NCI-H1092 treated with DMSO at 0.1 percent for 48 hours (cell line): ENCODE measurements around the gene KIAA1328.

Experiments used
- DNase-seq: peaks from one replicate; lab custom pipeline; 2025; lab: John Stamatoyannopoulos, UW

The KIAA1328 gene

GRCh38 chr18:37219257-37219656 is 390.3 kb downstream of the KIAA1328 start:
- DNase-seq, result no peak

DNA sequence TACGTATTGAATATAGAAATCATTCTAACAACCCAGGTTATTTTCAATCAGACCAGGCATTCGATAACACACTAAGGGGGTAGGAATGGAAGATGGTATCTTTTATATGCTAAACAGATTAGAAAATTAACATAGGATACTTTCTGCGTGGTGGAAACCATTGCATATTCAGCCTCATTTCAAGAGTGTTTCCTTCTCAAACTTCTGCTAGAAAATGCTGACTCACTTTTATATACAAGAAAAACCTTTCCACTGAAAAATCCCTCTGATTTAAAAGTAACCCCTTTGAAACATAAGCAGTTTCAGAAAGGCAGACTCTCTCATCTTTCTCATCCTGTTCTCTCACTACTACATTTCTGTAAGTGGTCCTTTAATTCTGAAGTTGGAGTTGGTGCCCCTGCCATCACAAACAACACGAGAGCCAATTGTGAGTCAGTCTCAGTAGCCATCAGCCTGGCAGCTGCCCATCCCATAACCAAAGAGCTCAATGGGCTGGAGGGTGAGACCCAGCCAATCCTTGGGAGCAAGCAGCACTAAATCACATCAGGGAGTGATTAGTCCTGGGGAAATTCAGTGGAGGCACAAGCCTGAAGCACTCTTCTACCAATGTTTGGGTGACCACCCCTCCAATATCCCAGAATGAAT is 393.5 kb downstream of the KIAA1328 start:
- DNase-seq, result no peak

DNA sequence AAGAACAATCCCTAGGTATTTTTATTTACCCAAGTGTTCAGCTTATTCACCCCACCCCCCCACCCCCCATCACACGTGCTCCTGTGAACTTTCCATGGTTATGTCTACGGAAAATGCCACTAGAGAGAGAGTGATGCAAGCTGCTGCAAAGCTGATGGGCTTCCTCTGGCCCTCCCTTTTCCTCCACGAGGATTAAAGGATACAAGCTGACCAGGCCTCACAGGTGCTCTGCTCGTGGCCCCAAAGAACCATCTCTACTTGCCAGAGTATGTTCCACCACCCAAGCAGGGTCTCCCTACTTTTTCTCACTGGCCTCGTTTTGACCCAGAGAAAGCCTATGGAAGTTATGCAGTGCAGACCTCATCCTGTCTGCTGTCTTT is 394.1 kb downstream of the KIAA1328 start:
- DNase-seq, result no peak

DNA sequence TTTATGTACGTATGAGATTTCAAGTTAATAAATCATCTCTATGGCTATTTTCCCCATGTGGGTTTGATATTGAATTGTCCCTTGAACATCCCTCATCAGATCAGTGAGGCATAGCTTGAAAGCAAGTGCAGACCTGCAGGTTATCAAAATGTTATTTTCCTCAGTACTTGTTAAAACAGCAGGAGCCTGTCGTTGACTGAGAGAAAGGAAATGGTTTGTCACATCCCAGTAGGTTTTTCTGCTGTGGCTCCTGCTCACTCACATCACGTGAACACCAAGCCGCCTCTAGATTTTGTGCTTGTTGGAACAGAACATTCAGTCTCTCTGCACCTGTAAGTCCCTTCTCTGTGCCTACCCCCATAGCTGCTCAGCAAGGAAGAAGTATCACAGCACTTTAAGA is 396.4 kb downstream of the KIAA1328 start:
- no peak for DNase-seq

GRCh38 chr18:37230768-37231167 is 401.8 kb downstream of the KIAA1328 start:
- DNase-seq, result no peak

GRCh38 chr18:37231251-37231650 is 402.3 kb downstream of the KIAA1328 start:
- DNase-seq, result no peak

- no peak for DNase-seq
These were observed 406.7 kb downstream of the KIAA1328 start for GRCh38 chr18:37235583-37235982.

- DNase-seq, result no peak
These were observed 409.6 kb downstream of the KIAA1328 start for GRCh38 chr18:37238282-37239108.

DNA sequence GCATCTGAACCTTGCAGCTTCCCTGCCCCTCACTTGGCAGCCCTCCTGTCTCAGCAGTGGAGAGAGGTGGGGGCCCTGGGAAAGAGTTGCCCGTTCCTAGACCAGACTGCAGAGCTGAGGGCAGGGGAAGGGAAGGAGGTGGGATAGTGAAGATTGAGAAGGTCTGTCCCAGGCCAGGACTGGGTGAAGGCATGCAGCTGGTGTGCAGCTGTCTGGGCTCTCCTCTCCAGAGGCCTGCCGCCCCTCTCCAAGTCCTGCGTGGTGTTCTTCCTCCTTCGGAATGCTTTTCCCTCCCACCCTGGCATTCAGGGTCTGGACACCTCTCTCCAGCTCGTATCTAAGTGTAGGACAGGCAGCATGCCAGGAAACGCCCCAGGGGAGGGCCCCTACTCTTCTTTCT is 413.2 kb downstream of the KIAA1328 start:
- no peak for DNase-seq

- no peak for DNase-seq
These were observed 414.1 kb downstream of the KIAA1328 start for GRCh38 chr18:37242826-37243560.

GRCh38 chr18:37243741-37244140 is 414.8 kb downstream of the KIAA1328 start:
- no peak for DNase-seq

DNA sequence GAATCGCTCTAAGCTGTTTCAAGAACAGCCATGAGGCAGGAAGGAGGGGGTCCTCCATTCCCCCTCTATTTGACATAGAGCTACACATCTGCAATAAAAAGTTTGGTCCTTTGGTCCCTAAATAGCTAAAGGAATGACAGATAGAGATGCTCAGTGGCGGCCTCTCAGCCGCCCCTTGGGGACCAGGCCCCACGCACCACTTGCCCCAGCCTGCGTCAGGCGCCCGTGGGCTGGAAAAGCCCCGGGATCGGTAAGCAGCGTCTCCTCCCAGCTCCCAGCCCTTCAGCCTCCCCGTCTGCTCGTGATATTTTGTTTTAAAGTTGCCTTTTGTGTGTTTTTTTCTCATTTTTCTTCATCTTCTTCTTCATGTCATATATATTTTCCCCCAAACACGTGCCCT is 415.7 kb downstream of the KIAA1328 start:
- DNase-seq, result no peak

GRCh38 chr18:37246779-37247340 is 417.9 kb downstream of the KIAA1328 start:
- no peak for DNase-seq

DNA sequence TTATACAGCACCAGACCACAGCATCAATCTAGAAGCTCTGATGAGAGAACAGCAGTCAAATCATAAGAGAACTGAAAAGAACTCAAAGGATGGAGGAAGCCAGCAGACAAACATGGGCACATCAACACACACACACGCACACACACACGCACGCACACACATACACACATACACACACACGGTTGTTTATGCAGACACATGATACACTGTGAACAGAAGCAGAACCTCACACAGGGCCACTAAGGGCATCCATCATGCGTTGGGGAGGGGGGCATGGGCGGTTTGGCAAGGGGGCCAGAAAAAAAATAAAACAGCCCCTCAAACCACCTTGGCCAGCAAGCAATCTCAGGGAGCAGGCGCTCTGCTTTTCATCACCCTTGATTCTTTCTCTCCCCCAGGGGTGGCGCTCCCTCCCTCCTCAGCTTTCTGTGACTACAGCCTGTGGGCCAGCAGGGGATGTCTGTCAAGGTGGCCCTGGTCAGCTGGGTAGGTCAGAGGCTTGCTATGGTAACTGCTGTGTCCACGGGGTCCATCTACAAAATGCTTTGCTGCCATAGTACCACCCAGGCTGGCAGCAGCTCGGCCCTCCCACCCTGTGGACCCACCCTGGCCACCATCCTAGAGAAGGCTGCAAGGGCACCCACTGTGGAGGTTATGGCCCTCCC is 418.7 kb downstream of the KIAA1328 start:
- no peak for DNase-seq

- DNase-seq, result no peak
These were observed 419.4 kb downstream of the KIAA1328 start for GRCh38 chr18:37248281-37248680.

DNA sequence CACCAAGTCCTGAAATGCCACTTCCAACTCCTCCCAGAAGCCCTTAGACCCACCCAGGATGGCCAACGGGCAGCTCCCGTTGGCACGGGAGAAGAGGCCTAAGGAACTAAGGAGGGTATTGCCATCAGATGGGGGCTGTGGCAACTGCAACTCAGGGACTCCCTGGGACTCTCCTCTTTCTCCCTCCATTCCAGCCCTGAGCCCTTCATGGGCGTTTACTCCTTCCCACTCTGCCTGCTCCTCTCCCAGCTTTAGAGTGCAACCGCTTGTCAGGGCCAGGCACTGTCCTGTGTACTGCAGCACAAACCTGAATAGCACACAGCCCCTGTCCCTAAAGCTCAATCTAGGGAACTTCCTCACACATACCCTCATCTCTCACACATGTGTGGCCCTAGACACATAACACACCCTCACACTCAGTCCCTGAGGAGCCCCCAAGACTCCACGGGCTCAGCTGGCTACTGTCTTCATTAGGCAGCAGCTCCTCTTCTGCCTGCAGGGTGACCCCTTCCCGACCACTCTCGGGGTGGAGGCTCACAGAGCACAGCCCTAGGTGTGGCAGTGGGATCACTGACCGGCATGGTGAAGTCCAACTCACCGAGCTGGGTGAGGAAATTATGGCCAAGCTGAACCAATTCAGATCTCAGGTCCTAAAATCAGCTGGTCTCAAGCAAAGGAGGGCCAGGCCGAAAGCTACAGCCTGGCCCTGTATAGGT is 420.4 kb downstream of the KIAA1328 start:
- DNase-seq, result no peak

- no peak for DNase-seq
These were observed 421.1 kb downstream of the KIAA1328 start for GRCh38 chr18:37249895-37250618.

- no peak for DNase-seq
These were observed 422.8 kb downstream of the KIAA1328 start for GRCh38 chr18:37251679-37252078.

- no peak for DNase-seq
These were observed 423.4 kb downstream of the KIAA1328 start for GRCh38 chr18:37252342-37252741.

DNA sequence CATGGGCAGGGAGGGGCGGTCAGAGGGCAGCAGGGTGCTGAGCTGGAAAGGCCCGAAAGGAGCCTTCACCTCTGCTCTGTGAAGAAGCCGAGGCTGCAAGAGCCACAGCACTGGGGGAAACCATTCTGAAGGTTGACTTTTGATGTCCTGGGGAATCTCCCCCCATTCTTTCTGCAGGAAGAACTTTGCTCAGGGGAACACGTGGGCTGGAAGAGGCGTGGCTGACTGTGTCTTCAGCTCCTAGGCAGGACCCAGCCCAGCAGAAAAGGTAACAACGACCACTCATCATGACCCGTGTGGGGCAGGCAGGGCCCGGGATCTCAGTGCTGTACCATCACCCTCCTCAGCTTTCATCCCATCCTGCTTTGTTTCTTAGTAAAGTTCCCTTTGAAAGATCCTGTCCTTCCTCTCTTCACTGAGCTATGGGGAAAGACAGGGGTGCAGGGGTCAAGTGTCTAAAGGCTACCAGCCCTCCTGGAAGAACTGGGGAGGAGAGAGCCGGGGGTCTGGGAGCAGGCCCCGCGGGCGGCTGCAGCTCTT is 424.0 kb downstream of the KIAA1328 start:
- DNase-seq, result no peak
